Measurements from ENCODE around the gene RGS6. TPM values are rescaled to one million over a fixed set of nuclear protein-coding genes. Genes with fewer than 3 reads are reported as not detected.

Gene RGS6
- total RNA-seq, 2 experiments from 2014 or later, result not detected

DNA sequence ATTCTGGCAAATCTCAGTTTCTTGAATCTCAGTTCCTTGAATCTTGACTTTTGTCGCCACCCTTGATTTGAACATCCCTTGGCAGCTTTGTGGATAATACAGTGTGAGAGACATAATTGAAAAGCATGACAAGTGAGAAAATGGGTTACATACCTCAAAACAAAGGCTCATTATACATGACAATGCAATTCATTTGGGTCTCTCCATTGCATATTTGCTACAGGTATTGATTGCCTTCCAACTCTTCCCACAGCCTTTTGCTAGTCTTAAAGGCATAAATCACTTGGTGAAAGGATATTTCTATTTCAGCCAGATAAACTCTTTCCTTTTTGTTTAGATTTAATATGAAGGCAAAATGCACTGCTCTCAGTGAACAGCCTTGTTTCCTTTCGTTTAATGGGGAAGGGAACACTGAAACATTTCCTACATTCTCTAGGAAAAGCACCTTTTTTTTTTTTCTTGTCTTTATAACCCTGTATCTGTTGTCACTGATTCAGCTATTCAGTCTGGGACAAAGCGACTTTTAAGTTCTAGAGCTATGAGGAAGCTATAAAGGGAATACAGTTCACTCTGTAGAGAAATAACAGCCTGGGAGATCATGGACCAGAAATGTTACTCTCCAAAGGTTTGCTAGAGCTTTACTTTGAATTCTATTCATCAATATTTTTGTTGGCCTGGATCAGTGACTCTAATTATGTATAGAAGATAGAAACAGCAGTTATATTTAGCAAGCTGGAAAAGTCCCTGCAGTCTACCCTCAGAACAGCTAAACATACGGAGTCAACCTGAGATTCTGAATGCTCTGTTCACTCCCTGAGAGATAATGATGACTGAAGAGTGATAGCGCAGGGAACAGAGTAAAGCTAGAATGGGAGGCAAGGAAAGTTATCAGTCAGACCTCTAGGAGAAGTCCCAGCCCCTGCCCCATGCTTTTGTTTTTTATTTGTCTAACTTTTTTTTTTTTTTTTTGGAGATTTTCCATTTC lies 311.4 kb downstream of the RGS6 start:
- intact Hi-C loops (cut with micrococcal nuclease; ENCODE audit: unreplicated experiment), result no loop called here
- H3K9me3 ChIP-seq (ENCODE audit: low read length), result no peaks in the 10 kb centered on the region
- TF ChIP-seq, protein P1, sequence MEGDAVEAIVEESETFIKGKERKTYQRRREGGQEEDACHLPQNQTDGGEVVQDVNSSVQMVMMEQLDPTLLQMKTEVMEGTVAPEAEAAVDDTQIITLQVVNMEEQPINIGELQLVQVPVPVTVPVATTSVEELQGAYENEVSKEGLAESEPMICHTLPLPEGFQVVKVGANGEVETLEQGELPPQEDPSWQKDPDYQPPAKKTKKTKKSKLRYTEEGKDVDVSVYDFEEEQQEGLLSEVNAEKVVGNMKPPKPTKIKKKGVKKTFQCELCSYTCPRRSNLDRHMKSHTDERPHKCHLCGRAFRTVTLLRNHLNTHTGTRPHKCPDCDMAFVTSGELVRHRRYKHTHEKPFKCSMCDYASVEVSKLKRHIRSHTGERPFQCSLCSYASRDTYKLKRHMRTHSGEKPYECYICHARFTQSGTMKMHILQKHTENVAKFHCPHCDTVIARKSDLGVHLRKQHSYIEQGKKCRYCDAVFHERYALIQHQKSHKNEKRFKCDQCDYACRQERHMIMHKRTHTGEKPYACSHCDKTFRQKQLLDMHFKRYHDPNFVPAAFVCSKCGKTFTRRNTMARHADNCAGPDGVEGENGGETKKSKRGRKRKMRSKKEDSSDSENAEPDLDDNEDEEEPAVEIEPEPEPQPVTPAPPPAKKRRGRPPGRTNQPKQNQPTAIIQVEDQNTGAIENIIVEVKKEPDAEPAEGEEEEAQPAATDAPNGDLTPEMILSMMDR (conservative IDR thresholded peaks at IDR 0.05; ENCODE audit: low read length), result no peak
- no peak for TF ChIP-seq EZH2phosphoT487 (IDR thresholded peaks at IDR 0.05; ENCODE audit: borderline replicate concordance, low read depth, low read length)
- no peaks in the 10 kb centered on the region for H4K20me1 ChIP-seq (ENCODE audit: insufficient read depth, low read length)
- H3K79me2 ChIP-seq (ENCODE audit: insufficient read depth, low read depth, low read length), result no peaks in the 10 kb centered on the region
- H3K36me3 ChIP-seq (ENCODE audit: insufficient read depth, low read length), result no peaks in the 10 kb centered on the region
- no peak overlapping the region for H3K27ac ChIP-seq (ENCODE audit: low read depth, low read length, poor library complexity, severe bottlenecking)
- no peak overlapping the region for H2AFZ ChIP-seq (ENCODE audit: low read length)
- CTCF ChIA-PET (ENCODE audit: unreplicated experiment), result no interaction called here
- POLR2A ChIA-PET, result interaction anchor here (0.9 kb wide), 1 partner anchor 33 kb away, joined by 6 read pairs; no protein-coding TSS in a partner anchor
- H3K4me2 ChIP-seq (ENCODE audit: low read length), result no peak overlapping the region
- DNase-seq (ENCODE audit: low spot score), result no peak
- no peak overlapping the region for H3K4me3 ChIP-seq (ENCODE audit: low read depth, low read length, poor library complexity, severe bottlenecking)
- no peaks in the 10 kb centered on the region for H3K9me2 ChIP-seq (ENCODE audit: insufficient read depth, low read length)
- BruUV-seq (replicated peaks), result no TSS peak
- no peaks in the 10 kb centered on the region for H3K4me1 ChIP-seq (ENCODE audit: insufficient read depth, low read length, poor library complexity, severe bottlenecking)

DNA sequence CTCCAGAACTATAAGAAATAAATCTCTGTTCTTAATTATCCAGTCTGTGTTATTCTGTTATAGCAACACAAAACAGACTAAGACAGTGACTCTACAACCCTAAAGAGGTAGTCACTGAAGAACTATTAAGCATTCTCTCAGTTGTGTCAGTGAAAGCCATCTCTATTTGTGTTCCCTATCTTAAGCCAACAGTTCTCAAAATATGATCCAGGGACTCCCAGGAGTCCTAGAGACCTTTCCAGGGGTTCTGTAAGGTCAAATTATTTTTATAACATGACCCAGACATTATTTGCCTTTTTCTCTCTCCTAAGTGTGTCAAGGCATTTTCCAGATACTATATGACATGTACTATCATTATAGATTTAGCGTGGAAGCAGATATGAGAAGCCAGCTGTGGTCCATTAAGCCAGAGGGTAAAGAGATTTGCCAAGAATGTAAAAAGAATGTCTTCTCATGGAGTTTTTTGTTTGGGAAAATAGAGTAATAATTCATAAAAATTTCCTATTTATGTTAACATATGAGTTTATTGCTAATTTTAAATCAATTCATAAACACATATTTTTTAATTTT lies 315.8 kb downstream of the RGS6 start:
- Histone ChIP-seq H4K20me1 (ENCODE audit: insufficient read depth, low read length) (no peaks in the 10 kb centered on the region), H3K9me3 (ENCODE audit: low read length) (no peaks in the 10 kb centered on the region), H3K4me1 (ENCODE audit: insufficient read depth, low read length, poor library complexity, severe bottlenecking) (no peaks in the 10 kb centered on the region), H3K36me3 (ENCODE audit: insufficient read depth, low read length) (no peaks in the 10 kb centered on the region), H3K4me2 (ENCODE audit: low read length) (no peak overlapping the region), H3K27ac (ENCODE audit: low read depth, low read length, poor library complexity, severe bottlenecking) (no peak overlapping the region), H3K79me2 (ENCODE audit: insufficient read depth, low read depth, low read length) (no peaks in the 10 kb centered on the region), H2AFZ (ENCODE audit: low read length) (no peak overlapping the region), H3K9me2 (ENCODE audit: insufficient read depth, low read length) (no peaks in the 10 kb centered on the region), H3K4me3 (ENCODE audit: low read depth, low read length, poor library complexity, severe bottlenecking) (no peak overlapping the region)
- ChIA-PET CTCF (ENCODE audit: unreplicated experiment) (no interaction called here), POLR2A (no interaction called here)
- BruUV-seq (replicated peaks), result no TSS peak
- TF ChIP-seq, protein P1 (conservative IDR thresholded peaks at IDR 0.05; ENCODE audit: low read length), result no peak
- TF ChIP-seq EZH2phosphoT487 (IDR thresholded peaks at IDR 0.05; ENCODE audit: borderline replicate concordance, low read depth, low read length), result no peak
- intact Hi-C loops (cut with micrococcal nuclease; ENCODE audit: unreplicated experiment), result no loop called here
- no peak for DNase-seq (ENCODE audit: low spot score)

DNA sequence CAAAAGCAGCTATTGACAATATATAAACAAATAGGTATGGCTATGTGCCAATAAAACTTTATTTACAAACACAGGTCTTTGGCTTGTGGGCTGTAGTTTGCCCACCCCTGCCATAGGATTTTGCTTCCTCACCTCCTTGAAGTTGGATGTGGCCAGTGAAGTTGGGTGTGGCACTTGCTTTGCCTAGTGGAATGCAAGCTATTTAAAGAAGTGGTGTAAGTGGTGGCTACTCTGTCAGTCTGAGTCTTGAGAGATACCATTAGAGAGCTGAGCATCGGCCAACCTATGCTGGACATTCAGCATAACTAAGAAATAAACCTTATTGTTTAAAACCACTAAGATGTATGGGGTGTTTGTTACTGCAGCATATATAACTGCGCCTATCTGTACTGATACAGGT lies 321.3 kb downstream of the RGS6 start:
- intact Hi-C loops (cut with micrococcal nuclease; ENCODE audit: unreplicated experiment), result no loop called here
- no peaks in the 10 kb centered on the region for H3K79me2 ChIP-seq (ENCODE audit: insufficient read depth, low read depth, low read length)
- 0 out of 2 replicates have a peak, but pooled peaks cover 8% of the 10 kb centered on the region for H3K9me3 ChIP-seq (ENCODE audit: low read length)
- no peak overlapping the region for H3K4me3 ChIP-seq (ENCODE audit: low read depth, low read length, poor library complexity, severe bottlenecking)
- ChIA-PET POLR2A (no interaction called here), CTCF (ENCODE audit: unreplicated experiment) (no interaction called here)
- no peak overlapping the region for H3K27ac ChIP-seq (ENCODE audit: low read depth, low read length, poor library complexity, severe bottlenecking)
- no peaks in the 10 kb centered on the region for H3K9me2 ChIP-seq (ENCODE audit: insufficient read depth, low read length)
- H3K36me3 ChIP-seq (ENCODE audit: insufficient read depth, low read length), result no peaks in the 10 kb centered on the region
- no peak overlapping the region for H3K4me2 ChIP-seq (ENCODE audit: low read length)
- no peaks in the 10 kb centered on the region for H4K20me1 ChIP-seq (ENCODE audit: insufficient read depth, low read length)
- H3K4me1 ChIP-seq (ENCODE audit: insufficient read depth, low read length, poor library complexity, severe bottlenecking), result no peaks in the 10 kb centered on the region
- TF ChIP-seq, protein P1 (conservative IDR thresholded peaks at IDR 0.05; ENCODE audit: low read length), result no peak
- H2AFZ ChIP-seq (ENCODE audit: low read length), result no peak overlapping the region
- no TSS peak for BruUV-seq (replicated peaks)
- no peak for DNase-seq (ENCODE audit: low spot score)

Data from OCI-LY7 (cell line).